Right atrium auricular region (tissue), 2 donors: Measurements from ENCODE around the gene CCDC73. TPM values are rescaled to one million over a fixed set of nuclear protein-coding genes. Genes with fewer than 3 reads are reported as not detected.
"Not testable (repeated sequence)": the region's sequence is repeated elsewhere in the genome, so short reads cannot be mapped to it uniquely, and the experiment has no call there.

Experiments used
- DNase-seq: peaks from one replicate; pipeline ENCODE4 v3.0.0-alpha.2; 2019; ENCODE audit warnings: low spot score
- H3K27ac ChIP-seq, 2 donors: fragments of 200-600 bp; sonication (generic); 1 replicate in 1 of 2; 2 replicates in 1 of 2; pipeline ENCODE4 v1.5.1; 2016 to 2019
- H3K27me3 ChIP-seq, 2 donors: fragments of 200-600 bp; sonication (generic); one replicate each; pipeline versions ENCODE4 v1.5.1 to v1.6.0; 2017 to 2019
- H3K36me3 ChIP-seq: fragments of 200-600 bp; sonication (generic); one replicate; pipeline ENCODE4 v1.5.1; 2016
- H3K4me1 ChIP-seq, 2 donors: fragments of 200-600 bp; sonication (generic); one replicate each; pipeline versions ENCODE4 v1.5.1 to v1.6.0; 2017 to 2019
- H3K4me3 ChIP-seq, 2 donors: fragments of 200-600 bp; sonication (generic); 1 replicate in 1 of 2; 2 replicates in 1 of 2; pipeline ENCODE4 v1.5.1; 2017 to 2019; ENCODE audit warnings: mild to moderate bottlenecking in 1 of 2, moderate library complexity in 1 of 2
- H3K9me3 ChIP-seq, 2 donors: fragments of 200-600 bp; sonication (generic); one replicate each; pipeline ENCODE4 v1.5.1; 2019
- total RNA-seq, 2 donors: library from RNA; depleted of rRNA; stranded (reverse); fragments of >200 nt; gene quantifications; one replicate each; pipeline ENCODE4 v1.1.0, GENCODE V29; 2016
- TF ChIP-seq, protein P1 (sequence below), 2 donors: fragments of 200-600 bp; sonication (generic); IDR thresholded peaks; one replicate each; pipeline ENCODE4 v1.5.1; 2019; ENCODE audit warnings: antibody characterized with exemption in 2 of 2

Gene CCDC73
- total RNA-seq, 2 donors from 2014 or later = not detected

- Histone ChIP-seq H3K9me3 (no peaks in the 10 kb centered on the region), H3K27ac (no peak overlapping the region), H3K4me3 (no peak overlapping the region), H3K4me1 (no peaks in the 10 kb centered on the region), H3K36me3 (no peaks in the 10 kb centered on the region), H3K27me3 (no peaks in the 10 kb centered on the region)
- TF ChIP-seq, protein P1, sequence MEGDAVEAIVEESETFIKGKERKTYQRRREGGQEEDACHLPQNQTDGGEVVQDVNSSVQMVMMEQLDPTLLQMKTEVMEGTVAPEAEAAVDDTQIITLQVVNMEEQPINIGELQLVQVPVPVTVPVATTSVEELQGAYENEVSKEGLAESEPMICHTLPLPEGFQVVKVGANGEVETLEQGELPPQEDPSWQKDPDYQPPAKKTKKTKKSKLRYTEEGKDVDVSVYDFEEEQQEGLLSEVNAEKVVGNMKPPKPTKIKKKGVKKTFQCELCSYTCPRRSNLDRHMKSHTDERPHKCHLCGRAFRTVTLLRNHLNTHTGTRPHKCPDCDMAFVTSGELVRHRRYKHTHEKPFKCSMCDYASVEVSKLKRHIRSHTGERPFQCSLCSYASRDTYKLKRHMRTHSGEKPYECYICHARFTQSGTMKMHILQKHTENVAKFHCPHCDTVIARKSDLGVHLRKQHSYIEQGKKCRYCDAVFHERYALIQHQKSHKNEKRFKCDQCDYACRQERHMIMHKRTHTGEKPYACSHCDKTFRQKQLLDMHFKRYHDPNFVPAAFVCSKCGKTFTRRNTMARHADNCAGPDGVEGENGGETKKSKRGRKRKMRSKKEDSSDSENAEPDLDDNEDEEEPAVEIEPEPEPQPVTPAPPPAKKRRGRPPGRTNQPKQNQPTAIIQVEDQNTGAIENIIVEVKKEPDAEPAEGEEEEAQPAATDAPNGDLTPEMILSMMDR (IDR thresholded peaks at IDR 0.05) = no peak
- DNase-seq = no peak
Observed at GRCh38 chr11:32781721-32782120, 12.7 kb downstream of the CCDC73 start.

DNA sequence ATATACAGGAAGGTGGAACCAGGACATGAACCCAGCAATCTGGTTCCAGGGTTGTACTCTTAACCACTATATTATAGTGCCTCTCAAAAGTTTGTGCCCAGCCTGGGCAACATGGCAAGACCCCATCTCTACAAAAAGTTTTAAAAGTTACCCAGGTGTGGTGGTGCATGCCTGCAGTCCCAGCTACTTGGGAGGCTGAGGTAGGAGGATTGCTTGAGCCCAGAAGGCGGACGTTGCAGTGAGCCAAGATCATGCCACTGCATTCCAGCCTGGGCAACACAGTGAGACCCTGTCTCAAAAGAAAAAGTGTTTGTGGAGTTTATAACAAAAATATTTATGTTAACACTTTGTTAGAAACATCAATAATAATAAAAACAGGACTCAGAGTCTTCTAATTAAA, 13.6 kb downstream of the CCDC73 start:
- DNase-seq, H3K9me3 ChIP-seq, H3K27ac ChIP-seq, H3K27me3 ChIP-seq, H3K4me3 ChIP-seq, H3K36me3 ChIP-seq, H3K4me1 ChIP-seq: not testable (repeated sequence)

GRCh38 chr11:32779136-32779535, 15.3 kb downstream of the CCDC73 start:
- TF ChIP-seq, protein P1 (IDR thresholded peaks at IDR 0.05) = no peak
- no peaks in the 10 kb centered on the region for H3K9me3 ChIP-seq
- H3K27ac ChIP-seq = no peak overlapping the region
- no peaks in the 10 kb centered on the region for H3K4me1 ChIP-seq
- no peak for DNase-seq
- H3K27me3 ChIP-seq = no peaks in the 10 kb centered on the region
- no peak overlapping the region for H3K4me3 ChIP-seq
- no peaks in the 10 kb centered on the region for H3K36me3 ChIP-seq

DNA sequence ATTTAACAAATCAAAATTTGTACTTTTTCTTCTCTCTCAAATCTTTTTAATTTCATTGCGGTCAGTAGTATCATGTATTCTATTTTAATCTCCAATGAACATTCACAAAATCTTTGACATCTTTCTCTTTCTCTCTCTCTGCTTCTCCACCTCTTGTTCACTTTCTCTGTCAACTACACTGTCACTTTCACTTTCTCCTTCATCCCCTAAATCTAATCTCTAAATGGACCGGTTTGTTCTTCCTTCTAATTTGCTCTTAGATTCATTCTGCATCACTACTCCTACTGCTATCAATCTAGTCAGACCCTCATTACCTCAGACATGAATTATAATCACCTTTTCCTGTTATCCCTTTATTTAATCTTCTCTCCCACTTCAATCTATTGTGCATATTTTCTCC, 18.6 kb downstream of the CCDC73 start:
- Histone ChIP-seq H3K36me3 (no peaks in the 10 kb centered on the region), H3K27ac (no peak overlapping the region), H3K9me3 (no peaks in the 10 kb centered on the region), H3K4me3 (no peak overlapping the region), H3K27me3 (no peaks in the 10 kb centered on the region), H3K4me1 (no peaks in the 10 kb centered on the region)
- DNase-seq = no peak
- TF ChIP-seq, protein P1 (IDR thresholded peaks at IDR 0.05) = no peak

- no peaks in the 10 kb centered on the region for H3K36me3 ChIP-seq
- TF ChIP-seq, protein P1 (IDR thresholded peaks at IDR 0.05) = no peak
- no peaks in the 10 kb centered on the region for H3K4me1 ChIP-seq
- H3K4me3 ChIP-seq = no peak overlapping the region
- H3K27ac ChIP-seq = no peak overlapping the region
- DNase-seq = no peak
- H3K9me3 ChIP-seq = no peaks in the 10 kb centered on the region
- H3K27me3 ChIP-seq = no peaks in the 10 kb centered on the region
Observed at GRCh38 chr11:32774081-32774480, 20.4 kb downstream of the CCDC73 start.

DNA sequence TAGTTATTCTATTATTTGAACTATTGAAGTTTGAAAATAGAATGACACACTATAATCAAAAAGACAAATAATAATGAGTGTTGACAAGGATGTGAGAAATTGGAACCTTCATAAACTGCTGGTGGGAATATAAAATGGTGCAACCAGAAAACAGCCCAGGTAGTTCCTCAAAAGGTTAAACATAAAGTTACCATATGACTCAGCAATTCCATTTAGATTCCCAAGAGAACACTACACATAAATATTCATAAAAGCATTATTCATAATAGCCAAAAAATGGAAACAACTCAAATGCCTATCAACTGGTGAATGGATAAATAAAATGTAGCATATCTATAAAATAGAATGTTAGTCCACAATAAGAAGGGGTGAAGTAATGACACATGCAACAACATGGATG, 21.7 kb downstream of the CCDC73 start:
- TF ChIP-seq, protein P1 (IDR thresholded peaks at IDR 0.05) = no peak
- H3K36me3 ChIP-seq = no peaks in the 10 kb centered on the region
- no peaks in the 10 kb centered on the region for H3K9me3 ChIP-seq
- no peaks in the 10 kb centered on the region for H3K27me3 ChIP-seq
- no peaks in the 10 kb centered on the region for H3K4me1 ChIP-seq
- H3K4me3 ChIP-seq = no peak overlapping the region
- DNase-seq = no peak
- no peak overlapping the region for H3K27ac ChIP-seq

GRCh38 chr11:32761774-32762173, 32.7 kb downstream of the CCDC73 start:
- not testable (repeated sequence) for H3K27ac ChIP-seq, H3K4me3 ChIP-seq, H3K36me3 ChIP-seq

More at GRCh38 chr11:32761774-32762173, 32.7 kb downstream of the CCDC73 start:
- not testable (repeated sequence) for H3K27me3 ChIP-seq, H3K4me1 ChIP-seq, DNase-seq
- peaks cover 0 to 11% of the 10 kb centered on the region in 2 donors for H3K9me3 ChIP-seq
